ENCODE measurements around the gene MED8. TPM values are rescaled to one million over a fixed set of nuclear protein-coding genes. Genes with fewer than 3 reads are reported as not detected.

MED8 gene
- total and polyA plus RNA-seq, 2 of the 8 experiments (the other 6 are each of a cell fraction or from before 2014, with no cell fraction given), result 7.0 to 20.6 TPM

DNA sequence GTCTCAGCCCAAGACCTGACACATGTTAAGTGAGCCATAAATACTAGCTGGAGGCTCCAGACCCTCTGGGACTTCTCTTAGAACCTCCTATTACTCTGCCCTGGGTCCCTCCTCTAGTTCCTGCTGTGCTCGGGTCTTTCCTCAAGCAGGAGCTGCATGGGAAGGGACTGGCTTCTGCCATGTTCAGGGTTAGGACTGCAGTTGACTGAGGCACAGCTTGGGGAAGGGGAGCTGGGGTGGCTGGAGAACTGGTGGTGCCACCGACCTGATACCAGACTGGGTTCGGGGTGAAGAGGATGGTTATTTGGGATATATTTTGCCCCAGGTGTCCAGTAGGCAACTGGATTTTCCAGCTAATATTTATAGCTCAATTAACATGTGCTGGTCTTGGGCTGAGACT is 48.4 kb upstream of the MED8 start:
- WGBS, 2 experiments (ENCODE audit: extremely low coverage in 1 of 2, insufficient coverage in 1 of 2, insufficient read length in 1 of 2, insufficient replicate concordance in 2 of 2, low coverage in 1 of 2, low lambda C conversion rate in 2 of 2, missing lambda C conversion rate in 1 of 2), result 84% methylated on average over 3 of the region's 3 CpGs; no CpG with 5 or more reads in 1 of the 2 experiments
- Histone ChIP-seq H3K27ac (ENCODE audit: low read depth, low read length) (no peak overlapping the region), H4K8ac (ENCODE audit: extremely low read depth, insufficient read depth, low read length) (no peak overlapping the region; the same call in 1 of the 2 replicates), H2AFZ (ENCODE audit: low read length) (no peak overlapping the region), H3K27me3 (replicated peaks in 1 of 4; ENCODE audit: control insufficient read depth in 3 of 4, extremely low read depth in 1 of 4, insufficient read depth in 3 of 4, low read length in 3 of 4) (no peaks in the 10 kb centered on the region), H3K23ac (ENCODE audit: insufficient read length) (no peak overlapping the region), H2AK5ac (ENCODE audit: low read depth, low read length) (no peak overlapping the region), H2BK15ac (ENCODE audit: low read length) (no peak overlapping the region), H3K79me1 (ENCODE audit: low read depth, low read length) (no peaks in the 10 kb centered on the region), H3K4me3 (ENCODE audit: extremely low read depth in 1 of 4, insufficient read depth in 2 of 4, low read depth in 3 of 4, low read length in 4 of 4) (no peak overlapping the region), H3K4me1 (replicated peaks in 1 of 4; ENCODE audit: control insufficient read depth in 3 of 4, insufficient read depth in 4 of 4, low read length in 3 of 4) (no peaks in the 10 kb centered on the region), H3K9ac (replicated peaks in 1 of 4; ENCODE audit: extremely low read depth in 1 of 4, low read depth in 3 of 4, low read length in 3 of 4) (no peak overlapping the region), H3K56ac (replicated peaks; ENCODE audit: insufficient read length, low read depth, low read length) (no peak overlapping the region), H4K91ac (replicated peaks; ENCODE audit: insufficient read length, low read length) (no peak overlapping the region), H2BK20ac (ENCODE audit: low read length) (no peak overlapping the region), H2BK5ac (ENCODE audit: low read depth, low read length) (no peak overlapping the region), H3K4me2 (ENCODE audit: insufficient read depth in 1 of 2, low read depth in 2 of 2, low read length in 2 of 2) (no peak overlapping the region), H4K20me1 (replicated peaks in 1 of 2; ENCODE audit: control insufficient read depth in 1 of 2, insufficient read depth in 2 of 2, low read length in 2 of 2) (peaks cover 0 to 4% of the 10 kb centered on the region in 2 experiments), H2BK12ac (ENCODE audit: low read depth, low read length) (no peak overlapping the region), H3K23me2 (ENCODE audit: low read depth, low read length) (no peaks in the 10 kb centered on the region), H3K9me3 (ENCODE audit: insufficient read depth in 2 of 2, low read depth in 1 of 2, low read length in 1 of 2) (no peaks in the 10 kb centered on the region), H3K79me2 (ENCODE audit: control insufficient read depth in 1 of 2, insufficient read depth in 2 of 2, low read length in 2 of 2) (no peaks in the 10 kb centered on the region), H3K18ac (ENCODE audit: extremely low read depth, low read length) (no peak overlapping the region), H3K4ac (replicated peaks; ENCODE audit: insufficient read length, low read depth, low read length) (no peak overlapping the region), H2BK120ac (replicated peaks; ENCODE audit: low read depth, low read length) (no peak overlapping the region), H3K36me3 (ENCODE audit: control insufficient read depth in 2 of 4, insufficient read depth in 4 of 4, low read length in 3 of 4) (peaks cover 0 to 15% (median 6%) of the 10 kb centered on the region in 4 experiments; a peak in 6 of 8 replicates), H4K5ac (ENCODE audit: insufficient read length, low read depth, low read length) (no peak overlapping the region), H3K14ac (ENCODE audit: insufficient read length) (no peak overlapping the region)
- ChIA-PET CTCF (ENCODE audit: partially characterized antibody) (interaction anchor here (0.9 to 4.8 kb wide), 4 partner anchors 11 to 181 kb away, joined by 3 to 19 read pairs (median 3); no protein-coding TSS in a partner anchor), POLR2A (ENCODE audit: partially characterized antibody) (interaction anchor here (0.8 to 1.3 kb wide), 5 partner anchors 9 to 31 kb away, joined by 3 to 6 read pairs (median 3); partner anchors contain the start of gene HYI)
- no peak for FAIRE-seq
- no peak for DNase-seq (ENCODE audit: low read depth in 1 of 2, low spot score in 2 of 2)
- TF ChIP-seq SIRT6 (IDR thresholded peaks at IDR 0.05; ENCODE audit: low read length) (no peak), EP300 (IDR thresholded peaks at IDR 0.05; ENCODE audit: borderline replicate concordance in 1 of 2, low read depth in 2 of 2, low read length in 2 of 2) (no peak), KDM1A (IDR thresholded peaks at IDR 0.05; ENCODE audit: borderline replicate concordance, low read length) (no peak), PHF8 (conservative IDR thresholded peaks at IDR 0.05; ENCODE audit: low read depth, low read length) (no peak), SUZ12 (IDR thresholded peaks at IDR 0.05; ENCODE audit: low read length) (no peak), EGR1 (IDR thresholded peaks at IDR 0.05; ENCODE audit: borderline replicate concordance, low read depth, low read length) (no peak), POU5F1 (IDR thresholded peaks at IDR 0.05; ENCODE audit: low read depth, low read length) (no peak), TBP (IDR thresholded peaks at IDR 0.05; ENCODE audit: low read depth, low read length) (no peak)
- TF ChIP-seq, protein P1, sequence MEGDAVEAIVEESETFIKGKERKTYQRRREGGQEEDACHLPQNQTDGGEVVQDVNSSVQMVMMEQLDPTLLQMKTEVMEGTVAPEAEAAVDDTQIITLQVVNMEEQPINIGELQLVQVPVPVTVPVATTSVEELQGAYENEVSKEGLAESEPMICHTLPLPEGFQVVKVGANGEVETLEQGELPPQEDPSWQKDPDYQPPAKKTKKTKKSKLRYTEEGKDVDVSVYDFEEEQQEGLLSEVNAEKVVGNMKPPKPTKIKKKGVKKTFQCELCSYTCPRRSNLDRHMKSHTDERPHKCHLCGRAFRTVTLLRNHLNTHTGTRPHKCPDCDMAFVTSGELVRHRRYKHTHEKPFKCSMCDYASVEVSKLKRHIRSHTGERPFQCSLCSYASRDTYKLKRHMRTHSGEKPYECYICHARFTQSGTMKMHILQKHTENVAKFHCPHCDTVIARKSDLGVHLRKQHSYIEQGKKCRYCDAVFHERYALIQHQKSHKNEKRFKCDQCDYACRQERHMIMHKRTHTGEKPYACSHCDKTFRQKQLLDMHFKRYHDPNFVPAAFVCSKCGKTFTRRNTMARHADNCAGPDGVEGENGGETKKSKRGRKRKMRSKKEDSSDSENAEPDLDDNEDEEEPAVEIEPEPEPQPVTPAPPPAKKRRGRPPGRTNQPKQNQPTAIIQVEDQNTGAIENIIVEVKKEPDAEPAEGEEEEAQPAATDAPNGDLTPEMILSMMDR (IDR thresholded peaks at IDR 0.05; ENCODE audit: control extremely low read depth in 1 of 3, insufficient read depth in 1 of 3, low read depth in 1 of 3, low read length in 3 of 3), result no peak

Measured in H1 (cell line).